Tibial artery (tissue), 4 donors: Measurements from ENCODE around the gene YPEL4.

ENCODE experiments used
- DNase-seq, 2 donors: peaks; one replicate each; pipeline ENCODE4 v3.0.0-alpha.2; 2019
- H3K27ac ChIP-seq, 2 donors: fragments of 200-600 bp; sonication (generic) in 1 of 2; 1 replicate in 1 of 2; 2 replicates in 1 of 2; pipeline ENCODE4 v1.5.1; 2018 to 2019; ENCODE audit warnings: mild to moderate bottlenecking in 1 of 2
- H3K27me3 ChIP-seq, 2 donors: fragments of 200-600 bp; sonication (generic) in 1 of 2; one replicate each; pipeline versions ENCODE4 v1.5.1 to v1.6.0; 2016 to 2019
- H3K36me3 ChIP-seq, 3 donors: fragments of 200-600 bp; sonication (generic) in 2 of 3; one replicate each; pipeline ENCODE4 v1.5.1; 2016 to 2019; ENCODE audit warnings: mild to moderate bottlenecking in 2 of 3
- H3K4me1 ChIP-seq, 4 donors: fragments of 200-600 bp; sonication (generic) in 2 of 4; 1 replicate in 3 of 4; 2 replicates in 1 of 4; pipeline ENCODE4 v1.5.1; 2016 to 2019
- H3K4me3 ChIP-seq, 2 donors: fragments of 200-600 bp; sonication (generic) in 1 of 2; 1 replicate in 1 of 2; 2 replicates in 1 of 2; pipeline ENCODE4 v1.5.1; 2018 to 2019; ENCODE audit warnings: mild to moderate bottlenecking in 2 of 2
- H3K9me3 ChIP-seq, 3 donors: fragments of 200-600 bp; sonication (generic) in 1 of 3; one replicate each; pipeline ENCODE4 v1.5.1; 2016 to 2019
- intact Hi-C: fragments of 100-400 bp; cut with DNase I; formaldehyde crosslinking; loops from one replicate; pipeline ENCODE4 v1.15.0; 2023; ENCODE audit warnings: low total_unique reads
- TF ChIP-seq, protein P1 (sequence below), 2 experiments: fragments of 200-600 bp in 1 of 2; fragments of 450-650 bp in 1 of 2; IDR thresholded peaks; one replicate each; pipeline ENCODE4 v1.5.1; 2017 to 2019; ENCODE audit warnings: antibody characterized with exemption in 2 of 2, mild to moderate bottlenecking in 1 of 2, moderate library complexity in 1 of 2

YPEL4 gene

DNA sequence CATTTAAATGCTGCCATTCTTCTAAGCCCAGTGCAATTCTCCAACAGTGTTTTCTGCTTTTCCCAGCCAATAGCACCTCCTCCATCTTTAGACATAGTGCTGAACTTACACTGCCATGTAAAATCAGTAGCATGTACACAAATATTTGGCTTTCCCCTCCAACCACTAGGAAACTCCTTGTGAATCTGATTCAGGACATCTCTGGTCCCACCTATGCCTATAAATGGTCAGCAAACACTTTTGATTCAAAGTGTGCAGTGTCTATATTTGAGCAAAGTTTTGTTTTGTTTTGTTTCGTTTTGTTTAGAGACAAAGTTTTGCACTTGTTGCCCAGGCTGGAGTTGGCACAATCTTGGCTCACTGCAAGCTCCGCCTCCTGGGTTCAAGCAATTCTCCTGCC is 24.8 kb downstream of the YPEL4 start:
- Histone ChIP-seq H3K27ac (no peak overlapping the region), H3K4me3 (no peak overlapping the region), H3K36me3 (peaks cover 9 to 22% (median 16%) of the 10 kb centered on the region in 3 donors), H3K9me3 (no peaks in the 10 kb centered on the region), H3K4me1 (no peaks in the 10 kb centered on the region), H3K27me3 (no peaks in the 10 kb centered on the region)
- intact Hi-C loops = no loop called here
- TF ChIP-seq, protein P1, sequence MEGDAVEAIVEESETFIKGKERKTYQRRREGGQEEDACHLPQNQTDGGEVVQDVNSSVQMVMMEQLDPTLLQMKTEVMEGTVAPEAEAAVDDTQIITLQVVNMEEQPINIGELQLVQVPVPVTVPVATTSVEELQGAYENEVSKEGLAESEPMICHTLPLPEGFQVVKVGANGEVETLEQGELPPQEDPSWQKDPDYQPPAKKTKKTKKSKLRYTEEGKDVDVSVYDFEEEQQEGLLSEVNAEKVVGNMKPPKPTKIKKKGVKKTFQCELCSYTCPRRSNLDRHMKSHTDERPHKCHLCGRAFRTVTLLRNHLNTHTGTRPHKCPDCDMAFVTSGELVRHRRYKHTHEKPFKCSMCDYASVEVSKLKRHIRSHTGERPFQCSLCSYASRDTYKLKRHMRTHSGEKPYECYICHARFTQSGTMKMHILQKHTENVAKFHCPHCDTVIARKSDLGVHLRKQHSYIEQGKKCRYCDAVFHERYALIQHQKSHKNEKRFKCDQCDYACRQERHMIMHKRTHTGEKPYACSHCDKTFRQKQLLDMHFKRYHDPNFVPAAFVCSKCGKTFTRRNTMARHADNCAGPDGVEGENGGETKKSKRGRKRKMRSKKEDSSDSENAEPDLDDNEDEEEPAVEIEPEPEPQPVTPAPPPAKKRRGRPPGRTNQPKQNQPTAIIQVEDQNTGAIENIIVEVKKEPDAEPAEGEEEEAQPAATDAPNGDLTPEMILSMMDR (IDR thresholded peaks at IDR 0.05) = no peak
- no peak for DNase-seq

DNA sequence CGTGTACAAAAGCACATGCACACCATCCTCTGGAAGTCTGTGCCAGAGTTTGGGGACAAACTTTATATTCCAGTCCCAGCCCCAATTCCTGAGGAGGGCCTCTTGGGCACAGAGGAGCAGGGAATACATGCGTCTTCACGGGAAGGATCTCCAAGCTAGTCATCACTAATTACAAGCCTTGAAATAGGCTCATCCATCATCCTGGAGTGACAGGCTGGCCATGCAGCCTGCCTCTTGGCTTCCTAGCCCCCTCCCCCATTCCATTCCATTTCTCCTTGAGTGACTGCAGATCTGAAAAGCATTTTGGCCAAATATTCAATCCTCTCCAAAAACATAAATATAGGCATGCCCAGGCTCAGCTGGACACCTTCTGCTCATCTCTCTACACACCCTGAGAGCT is 27.4 kb downstream of the YPEL4 start:
- TF ChIP-seq, protein P1 (IDR thresholded peaks at IDR 0.05) = no peak
- H3K4me3 ChIP-seq = no peak overlapping the region

DNA sequence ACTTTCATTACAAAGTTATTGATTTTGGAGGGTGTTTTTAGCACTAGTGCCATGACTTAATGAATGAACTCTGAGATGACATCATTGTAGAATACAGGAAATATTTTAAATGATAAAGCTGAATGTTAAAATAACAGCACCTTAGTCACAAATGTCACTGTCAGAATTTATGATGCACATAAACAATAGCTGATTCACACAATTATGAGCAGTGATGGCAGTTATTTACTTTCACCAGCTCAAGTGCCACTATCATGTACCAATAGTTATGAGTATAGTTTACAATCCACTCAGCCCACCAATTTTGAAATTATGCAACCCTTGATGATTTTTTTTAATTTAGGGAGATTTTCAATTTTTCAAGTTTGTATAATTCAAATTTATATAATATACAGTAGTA is 29.2 kb downstream of the YPEL4 start:
- Histone ChIP-seq H3K9me3 (no peaks in the 10 kb centered on the region), H3K4me1 (no peaks in the 10 kb centered on the region), H3K27me3 (no peaks in the 10 kb centered on the region), H3K36me3 (peaks cover 39 to 63% (median 51%) of the 10 kb centered on the region in 3 donors), H3K27ac (no peak overlapping the region), H3K4me3 (no peak overlapping the region)
- no peak for DNase-seq
- TF ChIP-seq, protein P1 (IDR thresholded peaks at IDR 0.05) = no peak
- intact Hi-C loops = no loop called here

More for the DNA sequence above, 27.4 kb downstream of the YPEL4 start:
- no peaks in the 10 kb centered on the region for H3K27me3 ChIP-seq
- peaks cover 26 to 45% (median 37%) of the 10 kb centered on the region in 3 donors for H3K36me3 ChIP-seq
- H3K9me3 ChIP-seq = no peaks in the 10 kb centered on the region
- H3K4me1 ChIP-seq = no peaks in the 10 kb centered on the region
- DNase-seq = no peak
- no peak overlapping the region for H3K27ac ChIP-seq
- intact Hi-C loops = no loop called here

DNA sequence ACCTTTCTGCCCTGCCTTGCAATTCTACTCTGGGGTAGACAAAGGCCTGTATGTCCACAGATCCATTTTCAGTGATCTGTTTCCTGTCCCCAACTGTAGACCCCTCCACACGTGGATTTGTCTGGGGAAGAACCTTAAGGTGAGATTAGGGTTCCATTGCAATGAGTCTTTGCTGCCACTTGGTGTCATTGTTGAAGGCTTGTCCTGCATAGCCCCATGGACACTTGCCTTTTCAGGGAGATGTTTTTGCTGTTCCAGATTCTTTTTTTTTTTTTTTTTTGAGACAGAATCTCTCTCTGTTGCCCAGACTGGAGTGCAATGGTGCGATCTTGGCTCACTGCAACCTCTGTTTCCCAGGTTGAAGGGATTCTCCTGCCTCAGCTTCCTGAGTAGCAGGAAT is 30.4 kb downstream of the YPEL4 start:
- Histone ChIP-seq H3K9me3 (no peaks in the 10 kb centered on the region), H3K4me1 (no peaks in the 10 kb centered on the region), H3K4me3 (no peak overlapping the region), H3K36me3 (peaks cover 49 to 74% (median 63%) of the 10 kb centered on the region in 3 donors), H3K27me3 (no peaks in the 10 kb centered on the region), H3K27ac (no peak overlapping the region)
- DNase-seq = no peak
- TF ChIP-seq, protein P1 (IDR thresholded peaks at IDR 0.05) = no peak
- intact Hi-C loops = no loop called here

DNA sequence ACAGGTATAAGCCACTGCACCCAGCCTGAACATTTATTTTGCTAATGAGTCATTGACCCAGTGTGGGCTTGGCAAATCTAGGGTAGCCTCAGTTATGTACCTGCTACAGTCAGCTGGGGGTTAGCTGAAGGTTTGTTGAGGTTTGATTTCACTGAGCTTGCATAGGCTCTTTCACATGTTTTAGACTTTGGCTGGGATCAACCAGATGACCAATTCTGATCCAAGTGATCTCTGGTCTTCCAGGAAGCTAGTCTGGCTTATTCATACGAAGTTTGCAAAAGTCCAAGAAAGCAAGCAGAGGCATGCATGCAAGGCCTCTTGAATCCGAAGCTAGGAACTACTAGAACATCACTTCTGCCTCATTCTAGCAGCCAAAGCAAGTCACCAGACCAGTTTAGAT is 31.3 kb downstream of the YPEL4 start:
- TF ChIP-seq, protein P1 (IDR thresholded peaks at IDR 0.05) = no peak
- intact Hi-C loops = no loop called here
- Histone ChIP-seq H3K36me3 (peaks cover 55 to 83% (median 71%) of the 10 kb centered on the region in 3 donors), H3K9me3 (no peaks in the 10 kb centered on the region), H3K27me3 (no peaks in the 10 kb centered on the region), H3K27ac (no peak overlapping the region), H3K4me1 (no peaks in the 10 kb centered on the region), H3K4me3 (no peak overlapping the region)
- no peak for DNase-seq

DNA sequence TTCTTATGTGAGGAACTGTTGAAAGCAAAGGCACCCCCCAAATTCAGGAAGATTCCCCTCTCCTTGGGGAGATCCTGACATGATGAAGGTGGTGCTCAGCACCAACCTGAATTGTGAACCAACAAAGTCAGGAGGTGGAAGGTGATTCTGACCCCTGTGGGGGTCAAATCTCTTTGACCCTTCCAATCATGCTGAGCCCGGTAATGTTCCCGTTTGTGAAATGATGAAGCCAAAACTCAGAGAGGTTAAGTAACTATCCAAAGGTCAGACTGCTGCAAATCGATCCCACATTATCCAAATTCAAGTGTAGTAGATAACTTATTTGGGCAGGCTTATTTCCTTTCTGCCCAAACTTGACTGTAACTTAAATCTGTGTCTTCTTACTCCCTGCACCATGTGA is 33.1 kb downstream of the YPEL4 start:
- intact Hi-C loops = no loop called here
- no peak overlapping the region for H3K27ac ChIP-seq
- H3K4me1 ChIP-seq = no peaks in the 10 kb centered on the region
- H3K27me3 ChIP-seq = no peaks in the 10 kb centered on the region
- TF ChIP-seq, protein P1 (IDR thresholded peaks at IDR 0.05) = no peak
- no peak overlapping the region for H3K4me3 ChIP-seq
- DNase-seq = no peak
- peaks cover 74 to 92% (median 89%) of the 10 kb centered on the region in 3 donors for H3K36me3 ChIP-seq
- H3K9me3 ChIP-seq = no peaks in the 10 kb centered on the region
